Sigmoid colon (tissue), 7 donors: Measurements from ENCODE around the gene HLA-DQA1. TPM values are rescaled to one million over a fixed set of nuclear protein-coding genes. Genes with fewer than 3 reads are reported as not detected.

Experiments used
- DNase-seq: peaks from one replicate; pipeline ENCODE4 v3.0.0-alpha.2; 2019
- H3K27ac ChIP-seq, 4 donors: fragments of 200-600 bp; sonication (generic); one replicate each; pipeline ENCODE4 v1.5.1; 2016 to 2019; ENCODE audit warnings: mild to moderate bottlenecking in 1 of 4
- H3K27me3 ChIP-seq, 3 donors: fragments of 200-600 bp; sonication (generic); one replicate each; pipeline ENCODE4 v1.5.1; 2019; ENCODE audit warnings: mild to moderate bottlenecking in 1 of 3
- H3K36me3 ChIP-seq, 4 donors: fragments of 200-600 bp; sonication (generic); one replicate each; pipeline ENCODE4 v1.5.1; 2016 to 2019
- H3K4me1 ChIP-seq, 4 donors: fragments of 200-600 bp; sonication (generic); one replicate each; pipeline ENCODE4 v1.5.1; 2017 to 2019
- H3K4me3 ChIP-seq, 4 donors: fragments of 200-600 bp; sonication (generic); one replicate each; pipeline ENCODE4 v1.5.1; 2017 to 2019; ENCODE audit warnings: mild to moderate bottlenecking in 2 of 4, moderate library complexity in 1 of 4
- H3K9me3 ChIP-seq, 4 donors: fragments of 200-600 bp in 3 of 4; sonication (generic) in 3 of 4; one replicate each; pipeline versions ENCODE4 v1.5.1 to v1.6.1; 2013 to 2019
- EP300 ChIP-seq, 4 donors: sonication (generic); formaldehyde crosslinking; IDR thresholded peaks; one replicate each; pipeline ENCODE4 v1.6.1; 2017; ENCODE audit warnings: antibody characterized with exemption in 4 of 4
- POLR2A ChIP-seq, 2 donors: fragments of 450-650 bp; IDR thresholded peaks; one replicate each; pipeline ENCODE4 v1.6.1; 2016; ENCODE audit warnings: antibody characterized with exemption in 2 of 2, mild to moderate bottlenecking in 2 of 2, moderate library complexity in 2 of 2
- POLR2AphosphoS5 ChIP-seq, 4 donors: sonication (generic); formaldehyde crosslinking; IDR thresholded peaks; one replicate each; pipeline ENCODE4 v1.6.1; 2017; ENCODE audit warnings: antibody characterized with exemption in 4 of 4
- WGBS, 2 donors: extraction: QIAGEN DNeasy Blood & Tissue Kit; methylation state at CpG; one replicate each; pipeline ENCODE4 v1.1.7; 2013; 5-methylcytosine and 5-hydroxymethylcytosine counted together
- intact Hi-C: fragments of 100-400 bp; cut with DNase I; formaldehyde crosslinking; loops from one replicate; pipeline ENCODE4 v1.15.1; 2023
- polyA plus RNA-seq, 3 donors: library from polyadenylated mRNA; stranded (reverse); fragments of 200-250 nt; gene quantifications; one replicate each; pipeline ENCODE4 v1.2.3, GENCODE V29; 2013
- total RNA-seq, 4 donors: library from RNA; depleted of rRNA; stranded (reverse); fragments of >200 nt; gene quantifications; one replicate each; pipeline ENCODE4 v1.1.0, GENCODE V29; 2016
- TF ChIP-seq, protein P1 (sequence below), 4 experiments: fragments of 450-650 bp in 3 of 4; fragments of 200-600 bp in 1 of 4; IDR thresholded peaks; one replicate each; pipeline ENCODE4 v1.5.1; 2016 to 2019; ENCODE audit warnings: antibody characterized with exemption in 4 of 4, mild to moderate bottlenecking in 3 of 4, moderate library complexity in 2 of 4
- donor health status: healthy with polysubstance abuse.
- donor health status: Bipolar disorder and iron deficiency.
- donor health status: healthy.

The HLA-DQA1 gene
- total and polyA plus RNA-seq, 7 donors, result 0.16 to 250 (median 9.5) TPM

DNA sequence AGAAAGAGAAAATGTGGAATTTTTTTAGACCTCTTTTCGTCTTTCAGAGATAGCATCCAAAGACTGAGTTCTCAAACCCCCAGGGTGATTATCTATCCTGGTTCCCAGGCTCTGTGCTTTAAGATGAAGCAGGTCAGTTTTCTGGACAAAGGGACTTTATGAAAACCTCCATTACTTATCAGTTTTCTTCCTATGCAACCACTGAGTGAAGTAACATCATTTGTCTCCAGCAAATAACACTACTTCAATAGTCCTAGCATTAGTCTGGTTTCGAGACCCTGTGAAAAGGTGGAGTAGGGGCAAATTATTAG lies 29.3 kb upstream of the HLA-DQA1 start:
- no peak for DNase-seq
- H3K27ac ChIP-seq, result no peak overlapping the region
- intact Hi-C loops, result no loop called here
- no peaks in the 10 kb centered on the region for H3K27me3 ChIP-seq
- H3K36me3 ChIP-seq, result no peaks in the 10 kb centered on the region
- no peak overlapping the region for H3K4me3 ChIP-seq
- 46 to 69% methylated on average over 2 of the region's 2 CpGs for WGBS, 2 donors
- H3K4me1 ChIP-seq, result no peaks in the 10 kb centered on the region
- H3K9me3 ChIP-seq, result no peaks in the 10 kb centered on the region
- TF ChIP-seq, protein P1, sequence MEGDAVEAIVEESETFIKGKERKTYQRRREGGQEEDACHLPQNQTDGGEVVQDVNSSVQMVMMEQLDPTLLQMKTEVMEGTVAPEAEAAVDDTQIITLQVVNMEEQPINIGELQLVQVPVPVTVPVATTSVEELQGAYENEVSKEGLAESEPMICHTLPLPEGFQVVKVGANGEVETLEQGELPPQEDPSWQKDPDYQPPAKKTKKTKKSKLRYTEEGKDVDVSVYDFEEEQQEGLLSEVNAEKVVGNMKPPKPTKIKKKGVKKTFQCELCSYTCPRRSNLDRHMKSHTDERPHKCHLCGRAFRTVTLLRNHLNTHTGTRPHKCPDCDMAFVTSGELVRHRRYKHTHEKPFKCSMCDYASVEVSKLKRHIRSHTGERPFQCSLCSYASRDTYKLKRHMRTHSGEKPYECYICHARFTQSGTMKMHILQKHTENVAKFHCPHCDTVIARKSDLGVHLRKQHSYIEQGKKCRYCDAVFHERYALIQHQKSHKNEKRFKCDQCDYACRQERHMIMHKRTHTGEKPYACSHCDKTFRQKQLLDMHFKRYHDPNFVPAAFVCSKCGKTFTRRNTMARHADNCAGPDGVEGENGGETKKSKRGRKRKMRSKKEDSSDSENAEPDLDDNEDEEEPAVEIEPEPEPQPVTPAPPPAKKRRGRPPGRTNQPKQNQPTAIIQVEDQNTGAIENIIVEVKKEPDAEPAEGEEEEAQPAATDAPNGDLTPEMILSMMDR (IDR thresholded peaks at IDR 0.05), result no peak
- TF ChIP-seq EP300 (IDR thresholded peaks at IDR 0.05) (no peak), POLR2A (IDR thresholded peaks at IDR 0.05) (no peak)

DNA sequence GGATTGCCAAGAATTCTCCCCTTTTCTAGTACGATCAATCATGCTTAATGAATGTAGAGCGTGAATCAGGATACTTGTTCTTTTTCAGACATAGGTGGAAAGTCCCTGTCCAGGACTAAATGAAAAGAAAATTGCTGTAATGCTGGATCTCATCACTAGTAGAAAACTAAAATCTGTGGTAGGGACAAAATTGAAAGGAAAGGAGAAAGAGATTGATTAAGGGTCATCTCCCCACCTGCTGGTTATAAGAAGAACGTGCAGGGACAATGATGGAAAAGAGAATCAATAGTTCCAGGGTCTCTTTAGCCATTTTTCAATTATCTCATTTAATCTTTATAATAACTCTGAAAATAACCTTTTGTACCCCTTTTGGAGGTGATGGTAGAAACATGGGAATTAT lies 28.8 kb upstream of the HLA-DQA1 start:
- no peak overlapping the region for H3K27ac ChIP-seq
- intact Hi-C loops, result no loop called here
- WGBS, 2 donors, result 32 to 56% methylated on average over 3 of the region's 3 CpGs
- DNase-seq, result no peak
- H3K4me1 ChIP-seq, result no peaks in the 10 kb centered on the region
- H3K36me3 ChIP-seq, result no peaks in the 10 kb centered on the region
- no peak overlapping the region for H3K4me3 ChIP-seq
- H3K27me3 ChIP-seq, result no peaks in the 10 kb centered on the region
- TF ChIP-seq EP300 (IDR thresholded peaks at IDR 0.05), result no peak
- no peak for TF ChIP-seq POLR2AphosphoS5 (IDR thresholded peaks at IDR 0.05)
- TF ChIP-seq, protein P1 (IDR thresholded peaks at IDR 0.05), result no peak
- TF ChIP-seq POLR2A (IDR thresholded peaks at IDR 0.05), result no peak
- H3K9me3 ChIP-seq, result no peaks in the 10 kb centered on the region

DNA sequence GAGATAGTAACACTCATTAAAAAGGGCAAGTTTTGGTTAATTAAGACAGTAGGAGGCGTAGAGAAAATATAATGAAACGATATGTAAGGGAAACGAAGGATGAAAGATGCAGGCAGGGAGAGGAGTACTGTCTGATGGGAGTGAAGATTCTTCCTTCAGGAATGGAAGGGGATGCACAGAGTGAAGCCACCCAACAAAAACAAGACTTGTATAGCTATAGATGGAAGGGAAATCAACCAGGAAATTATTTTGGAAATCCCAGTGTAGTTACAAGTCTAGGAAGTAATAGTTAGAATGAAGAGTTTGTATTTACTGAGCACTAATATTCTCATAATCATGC lies 27.8 kb upstream of the HLA-DQA1 start:
- H3K4me1 ChIP-seq, result no peaks in the 10 kb centered on the region
- no peak for TF ChIP-seq POLR2AphosphoS5 (IDR thresholded peaks at IDR 0.05)
- intact Hi-C loops, result no loop called here
- peak overlapping the region in 2 of 4 donors; percentile 37 to 46 for H3K27ac ChIP-seq
- no peaks in the 10 kb centered on the region for H3K9me3 ChIP-seq
- WGBS, 2 donors, result 53 to 68% methylated on average over 3 of the region's 3 CpGs
- H3K4me3 ChIP-seq, result no peak overlapping the region
- no peaks in the 10 kb centered on the region for H3K27me3 ChIP-seq
- no peaks in the 10 kb centered on the region for H3K36me3 ChIP-seq
- no peak for DNase-seq

DNA sequence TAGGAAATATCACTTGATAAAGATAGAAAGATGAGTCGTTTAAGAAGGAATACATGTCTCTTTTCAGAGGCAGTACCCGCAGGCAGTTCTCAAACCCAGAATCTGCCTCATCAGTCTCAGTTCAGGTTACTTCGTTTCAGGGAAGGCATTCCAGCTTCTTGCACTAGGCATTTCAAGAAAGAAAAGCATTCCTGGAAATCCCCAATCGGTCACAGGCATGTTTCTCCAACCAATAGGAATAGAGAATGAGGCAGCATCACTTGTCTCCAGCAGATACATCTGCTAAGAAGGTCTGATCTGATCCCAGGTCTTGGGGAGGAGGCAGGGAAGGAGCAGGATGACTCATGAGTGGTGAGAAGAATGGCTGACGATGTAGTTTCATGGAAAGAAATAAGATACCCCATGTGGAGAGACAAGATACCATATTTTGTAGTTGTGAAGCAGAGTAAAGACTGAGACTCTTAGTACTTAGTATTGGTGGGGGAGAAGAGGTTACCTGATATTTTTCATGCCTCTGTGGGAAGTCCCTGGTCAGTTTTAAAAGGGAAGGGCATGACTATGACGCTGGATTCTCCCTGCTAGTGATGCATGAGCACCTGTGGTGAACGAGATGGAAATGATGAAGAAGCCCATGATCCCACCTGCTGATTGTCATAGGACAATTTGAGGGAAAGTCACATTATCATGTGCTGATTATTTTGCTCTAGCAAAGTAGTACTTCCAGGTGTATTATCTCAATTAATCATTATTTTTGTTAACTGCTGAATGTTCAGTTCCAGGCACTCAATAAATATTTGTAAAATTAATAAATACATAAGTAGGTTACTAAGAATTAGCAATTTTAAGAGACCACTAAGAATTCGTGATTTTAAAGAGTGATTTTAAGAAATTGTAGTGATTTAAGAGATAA lies 27.2 kb upstream of the HLA-DQA1 start:
- DNase-seq, result no peak
- WGBS, 2 donors, result 11 to 21% methylated on average over 8 of the region's 8 CpGs
- no peak overlapping the region for H3K4me3 ChIP-seq

DNA sequence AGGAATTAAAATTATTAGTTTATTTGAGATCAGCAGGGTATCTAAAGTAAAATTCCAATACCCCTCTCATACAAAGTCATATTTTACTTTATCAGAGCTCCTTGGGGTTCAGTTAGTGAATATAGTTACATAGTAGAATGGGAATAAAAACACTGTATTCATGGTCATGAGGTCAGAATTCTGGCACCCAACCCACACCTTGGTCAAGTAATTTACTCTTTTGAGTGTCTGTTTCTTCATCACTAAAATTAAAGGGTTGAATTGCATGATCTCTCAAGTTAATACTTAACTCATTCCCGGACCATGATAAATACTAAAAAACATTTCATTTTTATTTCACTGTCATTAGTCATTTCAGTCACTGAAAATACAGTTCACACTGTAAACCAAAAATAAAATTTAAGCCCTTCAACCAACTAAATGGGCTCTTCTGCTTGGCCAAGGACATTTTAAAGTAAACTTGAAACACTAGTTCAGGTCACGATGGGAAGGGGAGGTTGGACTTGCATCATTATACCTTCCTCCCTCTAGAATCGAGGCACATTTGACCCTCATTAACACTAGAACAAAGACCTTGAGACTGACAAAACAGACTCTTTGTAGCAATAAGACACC lies 26.4 kb upstream of the HLA-DQA1 start:
- no peaks in the 10 kb centered on the region for H3K36me3 ChIP-seq
- TF ChIP-seq EP300 (IDR thresholded peaks at IDR 0.05) (no peak), POLR2A (IDR thresholded peaks at IDR 0.05) (no peak)
- TF ChIP-seq, protein P1 (IDR thresholded peaks at IDR 0.05), result no peak
- H3K9me3 ChIP-seq, result no peaks in the 10 kb centered on the region
- H3K4me1 ChIP-seq, result no peaks in the 10 kb centered on the region
- DNase-seq, result no peak
- H3K4me3 ChIP-seq, result no peak overlapping the region
- H3K27me3 ChIP-seq, result no peaks in the 10 kb centered on the region
- no peak overlapping the region for H3K27ac ChIP-seq
- 28 to 45% methylated on average over 3 of the region's 3 CpGs for WGBS, 2 donors
- intact Hi-C loops, result no loop called here

More for the DNA sequence above, 27.2 kb upstream of the HLA-DQA1 start:
- Histone ChIP-seq H3K36me3 (no peaks in the 10 kb centered on the region), H3K27me3 (no peaks in the 10 kb centered on the region), H3K27ac (peak overlapping the region in 3 of 4 donors; percentile 40 to 48 (median 46)), H3K4me1 (no peaks in the 10 kb centered on the region), H3K9me3 (no peaks in the 10 kb centered on the region)
- TF ChIP-seq POLR2AphosphoS5 (IDR thresholded peaks at IDR 0.05) (peak in 1 of 4 donors; percentile 65), EP300 (IDR thresholded peaks at IDR 0.05) (no peak)
- intact Hi-C loops, result no loop called here
